ENCODE results near the gene MTA2. TPM values are rescaled to one million over a fixed set of nuclear protein-coding genes. Genes with fewer than 3 reads are reported as not detected.

MTA2 gene
- total and polyA plus RNA-seq, 10 of the 15 experiments (the other 5 are each of a cell fraction or from before 2014, with no cell fraction given), result 6.7 to 201 (median 113) TPM

- H3K36me3 ChIP-seq (ENCODE audit: control insufficient read depth in 2 of 2, insufficient read depth in 2 of 2, low read length in 1 of 2), result peaks cover 24 to 39% of the 10 kb centered on the region in 2 experiments
- CTCF ChIA-PET, result interaction anchor here (0.5 to 5.5 kb wide), 46 partner anchors 9 to 289 kb away, joined by 3 to 48 read pairs (median 5); partner anchors contain the start of genes B3GAT3, C11orf98, CSKMT and EEF1G
- TF ChIP-seq MAX (IDR thresholded peaks at IDR 0.05; ENCODE audit: low read depth, low read length), result peak; percentile 65; the same call in 1 of the 2 replicates
- TF ChIP-seq MYB (IDR thresholded peaks at IDR 0.05; ENCODE audit: borderline replicate concordance, low read depth, low read length), result no peak
- TF ChIP-seq ZNF24 (IDR thresholded peaks at IDR 0.05), result peak; percentile 61; the same call in 1 of the 2 replicates
- peak; percentile 87 for TF ChIP-seq TAF1 (IDR thresholded peaks at IDR 0.05; ENCODE audit: borderline replicate concordance, low read depth, low read length)
- TF ChIP-seq YBX1 (IDR thresholded peaks at IDR 0.05), result no peak
- TF ChIP-seq E2F8 (IDR thresholded peaks at IDR 0.05; ENCODE audit: low read depth, partially characterized antibody), result peak; percentile 97
- TF ChIP-seq SMAD5 (IDR thresholded peaks at IDR 0.05; ENCODE audit: low read depth), result peak; percentile 94
- TF ChIP-seq IRF3 (IDR thresholded peaks at IDR 0.05), result peak; percentile 73
- peak; percentile 39; the same call in 1 of the 2 replicates for TF ChIP-seq RAD51 (IDR thresholded peaks at IDR 0.05)
- TF ChIP-seq ATF7 (IDR thresholded peaks at IDR 0.05; ENCODE audit: low read depth), result peak; percentile 94
- peak; percentile 98 for TF ChIP-seq CREB1 (IDR thresholded peaks at IDR 0.05; ENCODE audit: low read depth)
- no peak for TF ChIP-seq SUPT20H (IDR thresholded peaks at IDR 0.05; ENCODE audit: borderline replicate concordance, control insufficient read depth, low read depth, low read length)
- TF ChIP-seq ZSCAN29 (IDR thresholded peaks at IDR 0.05), result peak; percentile 7; the same call in 1 of the 2 replicates
- TF ChIP-seq ATF2 (IDR thresholded peaks at IDR 0.05; ENCODE audit: low read length), result peak; percentile 63
- TF ChIP-seq PBX3 (IDR thresholded peaks at IDR 0.05; ENCODE audit: insufficient replicate concordance, low read depth, low read length), result no peak
Measured at GRCh38 chr11:62591448-62592145, 10.1 kb downstream of the MTA2 start, which contains the start of gene TUT1. Gene TUT1 (minus strand): TSS chr11:62591523. CDS start chr11:62591485, 38 bp downstream.

More at GRCh38 chr11:62591448-62592145, 10.1 kb downstream of the MTA2 start, which contains the start of gene TUT1:
- intact Hi-C loops (cut with micrococcal nuclease; ENCODE audit: unreplicated experiment), result loop anchor here (1.0 to 10.0 kb wide), 5 partner anchors 8 to 271 kb away; partner anchors contain the start of genes STX5, TEX54, UQCC3 and WDR74
- H3K4me3 ChIP-seq, result peak within 1 kb of the TSS; percentile 99
- under 1% methylated on average over 58 of the region's 58 CpGs for WGBS (ENCODE audit: insufficient coverage, insufficient replicate concordance, low lambda C conversion rate, missing lambda C conversion rate)
- H2AFZ ChIP-seq (ENCODE audit: control insufficient read depth, low read depth, low read length), result peak within 1 kb of the TSS; percentile 84
- DNase-seq (ENCODE audit: low read depth, low spot score), result peak; percentile 98
- H3K4me1 ChIP-seq (ENCODE audit: control insufficient read depth, insufficient read depth, low read length), result peaks cover 8% of the 10 kb centered on the region
- peak; percentile 99 for FAIRE-seq
- peaks cover 18% of the 10 kb centered on the region for H3K79me2 ChIP-seq (ENCODE audit: control insufficient read depth, insufficient read depth, low read length)
- H3K9ac ChIP-seq (ENCODE audit: control insufficient read depth, insufficient read depth, low read length), result peak within 1 kb of the TSS; percentile 89
- no peaks in the 10 kb centered on the region for H3K27me3 ChIP-seq (replicated peaks in 1 of 2; ENCODE audit: control insufficient read depth in 2 of 2, insufficient read depth in 2 of 2, low read length in 1 of 2)
- peak; percentile 93 for ATAC-seq
- ChIA-PET POLR2A (interaction anchor here (0.5 to 3.1 kb wide), 39 partner anchors 10 to 333 kb away, joined by 3 to 37 read pairs (median 5); partner anchors contain the start of genes B3GAT3, BSCL2, C11orf98 and CSKMT), SMC1A (ENCODE audit: uncharacterized antibody, unreplicated experiment) (interaction anchor here (0.6 to 3.1 kb wide), 31 partner anchors 9 to 272 kb away, joined by 3 to 30 read pairs (median 4); partner anchors contain the start of genes B3GAT3, C11orf98, CSKMT and EEF1G), RAD21 (ENCODE audit: unreplicated experiment) (interaction anchor here (0.6 to 3.5 kb wide), 32 partner anchors 9 to 290 kb away, joined by 3 to 36 read pairs (median 6); partner anchors contain the start of genes B3GAT3, C11orf98, CSKMT and EEF1G)
- in situ Hi-C loops (cut with MboI), result no loop called here
- no peaks in the 10 kb centered on the region; the same call in 1 of the 2 replicates for H4K20me1 ChIP-seq (ENCODE audit: control insufficient read depth, insufficient read depth)
- peak within 1 kb of the TSS; percentile 86 for H3K4me2 ChIP-seq (ENCODE audit: control insufficient read depth, insufficient read depth)
- TSS peak; percentile 100 for BruUV-seq (replicated peaks)
- peak within 1 kb of the TSS; percentile 76 for H3K27ac ChIP-seq (ENCODE audit: control insufficient read depth, insufficient read depth)
- no peaks in the 10 kb centered on the region for H3K9me3 ChIP-seq (replicated peaks; ENCODE audit: control insufficient read depth, insufficient read depth, low read length)

Measured in GM12878 (cell line).